Endothelial cell of umbilical vein (primary cell): Measurements from ENCODE around the gene PDE1A. TPM values are rescaled to one million over a fixed set of nuclear protein-coding genes. Genes with fewer than 3 reads are reported as not detected.

ENCODE experiments used
- BruUV-seq: library from RNA; stranded (reverse); fragments of 400-500 nt; replicated peaks from 2 replicates; lab custom pipeline; 2021; lab: Mats Ljungman, UMichigan
- CTCF ChIA-PET: fragments of 300-600, 350-600 bp; sonication (Branson Sonifier 250); formaldehyde crosslinking; loops from one replicate; lab custom pipeline; 2021; ENCODE audit warnings: antibody characterized with exemption, inconsistent platforms; lab: Charles Lee
- POLR2A ChIA-PET: fragments of 300-600, 350-600 bp; sonication (Branson Sonifier 250); formaldehyde crosslinking; loops from one replicate; lab custom pipeline; 2021; ENCODE audit warnings: antibody characterized with exemption, inconsistent platforms; lab: Charles Lee
- DNase-seq: peaks from one replicate; pipeline ENCODE4 v3.0.0-alpha.2; 2011; ENCODE audit warnings: low read depth, low spot score
- FAIRE-seq: peaks from 2 replicates; lab custom pipeline; 2011; peaks lifted over from hg19 to GRCh38; lab: Jason Lieb, UNC
- H2AFZ ChIP-seq: 2 replicates; pipeline ENCODE4 v1.6.0; 2012; ENCODE audit warnings: low read depth, low read length, control low read depth, inconsistent platforms
- H3K27ac ChIP-seq: 2 replicates; pipeline ENCODE4 v1.5.1; 2011; ENCODE audit warnings: low read depth, mild to moderate bottlenecking, control low read depth, low read length, moderate library complexity; ENCODE audit not compliant: insufficient read depth
- H3K27me3 ChIP-seq, 2 experiments: 2 replicates each; pipeline versions ENCODE4 v1.6.0 to v1.6.1; 2011; ENCODE audit warnings: low read length in 2 of 2, mixed read lengths in 1 of 2; ENCODE audit not compliant: control insufficient read depth in 2 of 2, insufficient read depth in 2 of 2
- H3K36me3 ChIP-seq, 2 experiments: 2 replicates in 1 of 2; 3 replicates in 1 of 2; pipeline ENCODE4 v1.5.1; 2011; ENCODE audit warnings: low read length in 2 of 2, mild to moderate bottlenecking in 1 of 2, moderate library complexity in 1 of 2; ENCODE audit not compliant: control insufficient read depth in 2 of 2, insufficient read depth in 2 of 2; ENCODE audit errors: extremely low read depth in 1 of 2
- H3K4me1 ChIP-seq: 3 replicates; pipeline ENCODE4 v1.5.1; 2011; ENCODE audit warnings: mild to moderate bottlenecking, low read length; ENCODE audit not compliant: control insufficient read depth, insufficient read depth; ENCODE audit errors: extremely low read depth
- H3K4me2 ChIP-seq: 2 replicates; pipeline ENCODE4 v1.6.1; 2011; ENCODE audit warnings: low read length, control low read depth, mixed read lengths; ENCODE audit not compliant: insufficient read depth
- H3K4me3 ChIP-seq, 3 experiments: fragments of 200-600 bp in 1 of 3; sonication (generic), shearing (Covaris generic) in 1 of 3; replicated peaks in 1 of 3; 2 replicates each; pipeline ENCODE4 v1.5.1; 2011 to 2016; ENCODE audit warnings: control low read depth in 3 of 3, low read length in 3 of 3, mild to moderate bottlenecking in 2 of 3, inconsistent platforms in 1 of 3, low read depth in 1 of 3, moderate library complexity in 1 of 3; ENCODE audit not compliant: insufficient read depth in 1 of 3
- H3K79me2 ChIP-seq: 2 replicates; pipeline ENCODE4 v1.6.0; 2012; ENCODE audit warnings: low read length, inconsistent platforms; ENCODE audit not compliant: control insufficient read depth, insufficient read depth
- H3K9ac ChIP-seq: replicated peaks from 2 replicates; pipeline ENCODE3; 2011; ENCODE audit warnings: low read length, control low read depth; ENCODE audit not compliant: insufficient read depth; ENCODE audit errors: extremely low read depth
- H3K9me1 ChIP-seq: replicated peaks from 3 replicates; pipeline ENCODE4 v1.6.0; 2011; ENCODE audit warnings: mild to moderate bottlenecking, low read length; ENCODE audit not compliant: control insufficient read depth, insufficient read depth; ENCODE audit errors: extremely low read depth
- H3K9me3 ChIP-seq: replicated peaks from 2 replicates; pipeline ENCODE4 v1.5.1; 2012; ENCODE audit warnings: low read length, inconsistent platforms; ENCODE audit not compliant: control insufficient read depth, insufficient read depth
- H4K20me1 ChIP-seq: replicated peaks from 2 replicates; pipeline ENCODE3; 2011; ENCODE audit warnings: mild to moderate bottlenecking, low read length; ENCODE audit not compliant: control insufficient read depth, insufficient read depth; ENCODE audit errors: extremely low read depth
- EZH2 ChIP-seq: IDR thresholded peaks from 2 replicates; pipeline ENCODE4 v1.6.1; 2012; ENCODE audit warnings: borderline replicate concordance, low read depth, mild to moderate bottlenecking, moderate library complexity, low read length, inconsistent platforms; ENCODE audit not compliant: severe bottlenecking
- FOS ChIP-seq: IDR thresholded peaks from 2 replicates; pipeline ENCODE4 v1.6.1; 2011; ENCODE audit warnings: mild to moderate bottlenecking, low read length, moderate library complexity, borderline replicate concordance; ENCODE audit not compliant: insufficient read depth
- GATA2 ChIP-seq: IDR thresholded peaks from 2 replicates; pipeline ENCODE4 v1.7.0; 2011; ENCODE audit warnings: low read depth, mild to moderate bottlenecking, moderate library complexity, mixed read lengths, low read length; ENCODE audit not compliant: insufficient read length, insufficient read depth
- JUN ChIP-seq: IDR thresholded peaks from 2 replicates; pipeline ENCODE4 v1.6.1; 2011; ENCODE audit warnings: borderline replicate concordance, low read depth; ENCODE audit not compliant: insufficient read length, insufficient read depth
- MYC ChIP-seq: IDR thresholded peaks from one replicate; pipeline ENCODE4 v1.6.1; 2011; ENCODE audit warnings: mild to moderate bottlenecking, low read depth, low read length
- POLR2A ChIP-seq: IDR thresholded peaks from 2 replicates; pipeline ENCODE4 v1.6.1; 2012; ENCODE audit warnings: low read depth, mild to moderate bottlenecking, control low read depth, low read length
- POLR2AphosphoS5 ChIP-seq: IDR thresholded peaks from 2 replicates; pipeline ENCODE4 v1.6.1; 2012; ENCODE audit warnings: low read depth, mild to moderate bottlenecking, control low read depth, low read length, moderate library complexity; ENCODE audit not compliant: insufficient read depth
- dilution Hi-C: fragments of 300-500 bp; cut with MboI; formaldehyde crosslinking; loops from one replicate; pipeline ENCODE4 v1.15.0; 2019; ENCODE audit warnings: low sequenced_read_pairs; ENCODE audit not compliant: extremely low pct_ligation_motif_present
- intact Hi-C: fragments of 100-400 bp; cut with micrococcal nuclease; formaldehyde crosslinking; loops from one replicate; pipeline ENCODE4 v1.10.0; 2022
- polyA plus RNA-seq, 4 experiments: library from polyadenylated mRNA; depleted of rRNA in 3 of 4; stranded (reverse) in 3 of 4; unstranded in 1 of 4; fragments of >200 nt; gene quantifications; 2 replicates each; pipeline versions ENCODE4 v1.2.1 to v1.2.3, GENCODE V29; 2011 to 2012; ENCODE audit warnings: missing spikeins in 1 of 4
- total RNA-seq: library from RNA; stranded (reverse); gene quantifications from 2 replicates; pipeline ENCODE4 v1.2.3, GENCODE V29; 2021
- TF ChIP-seq, protein P1 (sequence below): IDR thresholded peaks from 2 replicates; pipeline ENCODE4 v1.6.1; 2011; ENCODE audit not compliant: insufficient read depth, insufficient read length
- TF ChIP-seq, protein P2 (sequence below), 2 donors: IDR thresholded peaks; 1 replicate in 1 of 2; 2 replicates in 1 of 2; pipeline ENCODE4 v1.5.1; 2011; ENCODE audit warnings: low read length in 2 of 2, mild to moderate bottlenecking in 2 of 2, moderate library complexity in 2 of 2, control low read depth in 1 of 2, inconsistent platforms in 1 of 2, low read depth in 1 of 2; ENCODE audit not compliant: insufficient read depth in 1 of 2; ENCODE audit errors: extremely low read depth in 1 of 2

PDE1A gene
- total and polyA plus RNA-seq, 2 donors (not counting 3 experiments of a cell fraction or from before 2014, with no cell fraction given) = 0.43 to 0.49 TPM

GRCh38 chr2:182444806-182445205, 18.0 kb upstream of the PDE1A start:
- H4K20me1 ChIP-seq = no peaks in the 10 kb centered on the region
- H3K27me3 ChIP-seq = no peaks in the 10 kb centered on the region
- no peaks in the 10 kb centered on the region for H3K9me1 ChIP-seq
- no TSS peak for BruUV-seq
- TF ChIP-seq EZH2 (no peak), POLR2A (no peak), POLR2AphosphoS5 (no peak), FOS (no peak), GATA2 (no peak), JUN (no peak), MYC (no peak)
- TF ChIP-seq, protein P1, sequence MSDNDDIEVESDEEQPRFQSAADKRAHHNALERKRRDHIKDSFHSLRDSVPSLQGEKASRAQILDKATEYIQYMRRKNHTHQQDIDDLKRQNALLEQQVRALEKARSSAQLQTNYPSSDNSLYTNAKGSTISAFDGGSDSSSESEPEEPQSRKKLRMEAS = no peak
- TF ChIP-seq, protein P2, sequence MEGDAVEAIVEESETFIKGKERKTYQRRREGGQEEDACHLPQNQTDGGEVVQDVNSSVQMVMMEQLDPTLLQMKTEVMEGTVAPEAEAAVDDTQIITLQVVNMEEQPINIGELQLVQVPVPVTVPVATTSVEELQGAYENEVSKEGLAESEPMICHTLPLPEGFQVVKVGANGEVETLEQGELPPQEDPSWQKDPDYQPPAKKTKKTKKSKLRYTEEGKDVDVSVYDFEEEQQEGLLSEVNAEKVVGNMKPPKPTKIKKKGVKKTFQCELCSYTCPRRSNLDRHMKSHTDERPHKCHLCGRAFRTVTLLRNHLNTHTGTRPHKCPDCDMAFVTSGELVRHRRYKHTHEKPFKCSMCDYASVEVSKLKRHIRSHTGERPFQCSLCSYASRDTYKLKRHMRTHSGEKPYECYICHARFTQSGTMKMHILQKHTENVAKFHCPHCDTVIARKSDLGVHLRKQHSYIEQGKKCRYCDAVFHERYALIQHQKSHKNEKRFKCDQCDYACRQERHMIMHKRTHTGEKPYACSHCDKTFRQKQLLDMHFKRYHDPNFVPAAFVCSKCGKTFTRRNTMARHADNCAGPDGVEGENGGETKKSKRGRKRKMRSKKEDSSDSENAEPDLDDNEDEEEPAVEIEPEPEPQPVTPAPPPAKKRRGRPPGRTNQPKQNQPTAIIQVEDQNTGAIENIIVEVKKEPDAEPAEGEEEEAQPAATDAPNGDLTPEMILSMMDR (IDR thresholded peaks at IDR 0.05; ENCODE audit: extremely low read depth in 1 of 2, insufficient read depth in 1 of 2, low read depth in 1 of 2, low read length in 2 of 2) = no peak
- intact Hi-C loops (no loop called here), dilution Hi-C loops (no loop called here)
- no peaks in the 10 kb centered on the region for H3K4me1 ChIP-seq
- no peaks in the 10 kb centered on the region for H3K79me2 ChIP-seq
- peak; percentile 76 for DNase-seq
- FAIRE-seq = peak; percentile 54
- no peak overlapping the region for H3K9ac ChIP-seq
- no peak overlapping the region for H3K4me3 ChIP-seq
- no peaks in the 10 kb centered on the region for H3K9me3 ChIP-seq
- ChIA-PET CTCF (interaction anchor here (1.3 to 1.4 kb wide), 3 partner anchors 9 to 15 kb away, joined by 3 to 5 read pairs (median 5); no protein-coding TSS in a partner anchor), POLR2A (interaction anchor here (1.0 kb wide), 1 partner anchor 9 kb away, joined by 4 read pairs; no protein-coding TSS in a partner anchor)
- no peak overlapping the region for H2AFZ ChIP-seq
- H3K4me2 ChIP-seq = no peak overlapping the region
- no peak overlapping the region for H3K27ac ChIP-seq
- no peaks in the 10 kb centered on the region for H3K36me3 ChIP-seq
